NCI-H187 treated with DMSO at 0.1 percent for 48 hours (cell line): ENCODE data around the gene BICD2.
"Not testable (repeated sequence)": the region's sequence is repeated elsewhere in the genome, so short reads cannot be mapped to it uniquely, and the experiment has no call there.

Experiments used
- DNase-seq: peaks from one replicate; lab custom pipeline; 2025; lab: John Stamatoyannopoulos, UW

BICD2 gene

GRCh38 chr9:92764381-92764987, at the start of gene BICD2:
Gene BICD2 (minus strand): TSS chr9:92764833. CDS start chr9:92764744, 89 bp downstream.
- no peak for DNase-seq

- not testable (repeated sequence) for DNase-seq
Measured at GRCh38 chr9:92809629-92810326, 45.1 kb upstream of the BICD2 start.

GRCh38 chr9:92808726-92809451, 44.3 kb upstream of the BICD2 start:
- DNase-seq, result no peak

GRCh38 chr9:92807757-92808725, 43.4 kb upstream of the BICD2 start:
- DNase-seq, result no peak

GRCh38 chr9:92807031-92807756, 42.6 kb upstream of the BICD2 start:
- no peak for DNase-seq

- no peak for DNase-seq
Measured at GRCh38 chr9:92804727-92805126, 40.1 kb upstream of the BICD2 start.

- DNase-seq, result no peak
Measured at GRCh38 chr9:92798358-92798757, 33.7 kb upstream of the BICD2 start.

- not testable (repeated sequence) for DNase-seq
Measured at GRCh38 chr9:92796337-92796804, 31.7 kb upstream of the BICD2 start.

- no peak for DNase-seq
Measured at GRCh38 chr9:92795598-92796336, 31.1 kb upstream of the BICD2 start.

- DNase-seq, result no peak
Measured at GRCh38 chr9:92795000-92795399, 30.4 kb upstream of the BICD2 start.

- DNase-seq, result no peak
Measured at GRCh38 chr9:92794426-92794825, 29.8 kb upstream of the BICD2 start.

- DNase-seq, result no peak
Measured at GRCh38 chr9:92790542-92791527, 26.2 kb upstream of the BICD2 start.

GRCh38 chr9:92786298-92786697, 21.7 kb upstream of the BICD2 start:
- no peak for DNase-seq

- no peak for DNase-seq
Measured at GRCh38 chr9:92781899-92782298, 17.3 kb upstream of the BICD2 start.

- DNase-seq, result no peak
Measured at GRCh38 chr9:92780206-92780605, 15.6 kb upstream of the BICD2 start.

GRCh38 chr9:92775466-92775865, 10.8 kb upstream of the BICD2 start:
- DNase-seq, result no peak

GRCh38 chr9:92774274-92774673, 9.6 kb upstream of the BICD2 start:
- DNase-seq, result no peak

- no peak for DNase-seq
Measured at GRCh38 chr9:92773810-92774209, 9.2 kb upstream of the BICD2 start.

- DNase-seq, result no peak
Measured at GRCh38 chr9:92771309-92771708, 6.7 kb upstream of the BICD2 start.
